DMS79 treated with DMSO at 0.1 percent for 48 hours (cell line): ENCODE results near the gene IDH2.
A peak's percentile ranks its signal among the peaks of the same experiment; 100 is the strongest.
"Not testable (repeated sequence)": the region's sequence is repeated elsewhere in the genome, so short reads cannot be mapped to it uniquely, and the experiment has no call there.

Source experiments
- DNase-seq: peaks from one replicate; lab custom pipeline; 2025; lab: John Stamatoyannopoulos, UW

IDH2 gene

GRCh38 chr15:90083954-90084607 is 18.2 kb downstream of the IDH2 start:
- no peak for DNase-seq

GRCh38 chr15:90083419-90083818 is 18.8 kb downstream of the IDH2 start:
- DNase-seq: no peak

- DNase-seq: no peak
These were observed 20.0 kb downstream of the IDH2 start for GRCh38 chr15:90082140-90082715.

DNA sequence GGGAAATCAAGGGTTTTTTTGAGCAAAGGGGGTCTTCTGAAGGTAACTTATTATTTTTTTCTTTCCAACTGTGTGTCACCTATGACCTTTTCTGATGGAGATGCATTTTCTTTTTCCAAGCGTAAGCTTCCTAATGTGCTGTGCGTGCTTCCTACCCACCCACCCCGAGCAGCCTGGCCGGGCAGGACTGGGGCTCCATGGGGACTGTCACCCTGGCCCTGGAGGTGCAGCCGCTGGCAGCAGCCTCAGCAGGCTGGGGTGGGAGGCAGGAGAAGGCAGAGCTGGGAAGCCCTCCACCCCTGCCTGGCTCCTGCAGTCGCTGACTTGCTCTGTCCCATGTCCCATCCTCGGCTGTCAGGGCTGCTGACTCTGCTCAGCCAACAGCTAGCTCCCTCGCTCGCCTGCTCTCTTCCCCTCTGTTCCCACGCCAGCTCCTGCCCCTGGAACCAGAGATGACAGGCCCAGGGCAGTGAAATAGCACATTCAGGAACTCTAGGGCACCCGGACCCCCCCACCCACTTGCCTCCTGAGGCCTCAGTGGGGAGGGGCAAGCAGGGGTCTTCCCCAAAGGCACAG is 21.4 kb downstream of the IDH2 start:
- no peak for DNase-seq

DNA sequence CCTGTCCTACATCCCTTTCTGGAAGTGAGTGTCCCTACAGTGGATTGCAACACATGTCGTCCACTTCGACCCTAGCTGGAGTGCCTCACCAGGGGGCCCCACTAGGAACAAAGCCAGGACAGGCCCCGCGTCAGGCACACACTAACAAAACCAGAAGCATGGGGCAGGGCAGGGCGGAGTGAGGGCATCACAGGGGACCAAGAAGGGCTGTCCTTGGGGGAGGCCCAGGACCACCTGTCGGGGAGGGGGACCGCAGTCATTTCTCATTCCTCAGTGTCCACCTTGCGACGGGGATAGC is 21.9 kb downstream of the IDH2 start:
- no peak for DNase-seq

DNA sequence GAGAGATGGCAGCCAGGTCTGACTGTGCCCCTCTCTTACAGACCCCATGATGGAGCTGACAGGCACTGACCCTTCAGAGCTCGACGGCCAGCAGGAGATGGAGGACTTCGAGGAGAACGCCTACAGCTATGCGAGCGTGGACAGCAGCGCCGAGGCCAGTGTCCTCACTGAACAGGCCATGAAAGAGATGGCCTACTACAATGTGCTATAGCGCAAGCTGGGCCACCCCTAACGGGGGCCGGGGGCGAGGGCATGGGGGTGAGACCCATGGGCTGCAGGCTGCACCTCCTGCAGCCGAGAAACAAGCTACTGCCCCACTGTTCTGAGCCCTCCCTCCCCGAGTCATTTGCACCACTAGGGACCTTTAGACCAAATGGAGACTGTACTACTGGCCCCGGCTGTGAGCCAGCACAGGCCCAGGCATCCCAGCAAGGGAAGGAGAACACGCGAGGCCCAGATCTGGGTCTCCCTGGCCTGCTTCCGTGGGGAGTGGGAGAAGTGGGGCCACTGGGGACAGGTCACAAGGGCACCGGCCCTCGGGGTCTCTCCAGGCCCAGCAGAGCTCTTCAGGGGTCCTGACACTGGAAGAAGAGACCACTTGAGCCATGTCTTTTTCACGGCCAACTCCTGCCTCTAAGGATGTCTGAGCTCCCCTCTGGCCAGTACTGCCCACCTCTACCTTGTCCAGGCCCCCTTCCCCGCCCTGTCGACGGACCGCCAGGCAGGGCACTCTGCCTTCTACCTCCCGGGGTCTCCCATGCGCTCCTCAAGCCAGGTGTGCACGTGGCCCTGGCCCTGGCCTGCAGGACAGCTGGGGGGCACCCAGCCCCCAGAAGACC is 22.4 kb downstream of the IDH2 start:
- DNase-seq: no peak

DNA sequence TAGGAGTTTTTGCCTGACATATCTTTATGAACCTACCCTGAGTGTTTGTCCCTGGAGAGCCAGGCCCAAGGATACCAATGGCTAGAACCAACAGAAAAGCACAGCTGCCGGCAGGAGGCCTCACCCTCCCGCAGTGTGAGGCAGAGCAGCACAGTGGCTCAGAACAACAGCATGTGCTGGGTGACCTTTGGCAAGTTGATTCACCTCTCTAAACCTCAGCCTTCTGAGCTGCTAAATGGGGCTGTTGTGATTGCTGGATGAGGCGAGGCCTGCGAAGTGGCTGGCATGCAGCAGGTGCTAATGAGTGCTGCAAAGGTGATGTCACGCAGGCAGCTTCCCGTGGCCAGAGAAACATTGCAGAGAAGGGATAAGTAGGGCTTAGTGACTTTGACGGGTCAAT is 23.3 kb downstream of the IDH2 start:
- DNase-seq: no peak

GRCh38 chr15:90076716-90077115 is 25.6 kb downstream of the IDH2 start:
- no peak for DNase-seq

GRCh38 chr15:90075420-90076289 is 26.6 kb downstream of the IDH2 start:
- no peak for DNase-seq

- DNase-seq: no peak
These were observed 27.4 kb downstream of the IDH2 start for GRCh38 chr15:90074916-90075315.

DNA sequence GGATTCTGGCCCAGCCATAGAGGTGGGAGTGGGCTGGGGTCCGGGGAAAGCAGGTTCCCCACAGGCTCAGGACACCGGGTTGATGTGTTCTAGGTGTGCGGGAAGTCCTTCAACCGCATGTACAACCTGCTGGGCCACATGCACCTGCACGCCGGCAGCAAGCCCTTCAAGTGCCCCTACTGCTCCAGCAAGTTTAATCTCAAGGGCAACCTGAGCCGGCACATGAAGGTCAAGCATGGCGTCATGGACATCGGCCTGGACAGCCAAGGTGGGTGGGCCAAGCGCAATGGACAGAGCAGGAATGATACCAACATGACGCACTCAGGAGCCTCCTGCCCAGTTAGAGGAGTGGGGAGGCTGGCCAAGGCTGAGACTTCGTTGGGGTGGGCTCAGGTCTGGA is 28.2 kb downstream of the IDH2 start:
- DNase-seq: no peak

DNA sequence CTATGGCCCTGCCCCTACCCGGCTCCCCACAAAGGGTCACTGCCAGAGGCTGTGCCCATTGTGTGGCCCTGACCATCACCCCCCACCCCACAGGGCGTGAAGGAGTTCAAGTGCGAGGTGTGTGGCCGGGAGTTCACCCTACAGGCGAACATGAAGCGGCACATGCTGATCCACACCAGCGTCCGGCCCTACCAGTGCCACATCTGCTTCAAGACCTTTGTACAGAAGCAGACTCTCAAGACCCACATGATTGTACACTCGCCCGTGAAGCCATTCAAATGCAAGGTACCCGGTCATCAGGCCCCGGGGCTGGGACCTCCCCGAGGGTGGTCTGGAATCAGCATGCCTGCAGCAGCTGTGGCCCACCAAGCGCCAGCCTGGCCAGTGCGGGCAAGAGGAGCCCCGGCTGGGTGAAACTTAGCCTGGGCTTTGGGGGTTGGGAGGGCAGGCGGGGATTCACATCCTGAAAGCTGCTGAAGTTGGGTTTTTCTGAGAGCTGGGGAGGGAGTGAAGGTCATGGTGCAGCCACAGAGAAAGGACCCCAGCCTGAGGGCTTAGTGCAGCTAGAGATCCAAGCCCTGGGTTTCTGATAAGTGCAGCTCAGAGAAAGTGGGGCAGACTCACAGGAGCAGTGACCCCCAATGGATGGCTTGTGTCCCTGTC is 29.2 kb downstream of the IDH2 start:
- DNase-seq: no peak

- peak; percentile 11 for DNase-seq
These were observed 31.0 kb downstream of the IDH2 start for GRCh38 chr15:90071220-90071807.

DNA sequence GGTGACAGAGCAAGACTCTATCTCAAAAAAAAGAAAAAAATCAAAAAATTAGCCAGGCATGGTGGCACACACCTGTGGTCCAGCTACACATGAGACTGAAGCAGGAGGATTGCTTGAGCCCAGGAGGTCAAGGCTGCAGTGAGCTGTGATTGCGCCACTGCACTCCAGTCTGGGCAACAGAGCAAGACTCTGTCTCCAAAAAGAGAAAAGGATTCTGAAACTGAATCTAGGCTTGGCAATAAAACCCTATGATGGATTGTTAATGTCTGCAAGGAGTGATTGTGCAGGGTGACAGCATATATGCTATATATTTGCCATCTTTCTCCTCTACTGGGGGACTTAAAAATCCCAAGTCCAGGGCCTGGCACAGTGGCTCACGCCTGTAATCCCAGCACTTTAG is 31.6 kb downstream of the IDH2 start:
- DNase-seq: not testable (repeated sequence)

DNA sequence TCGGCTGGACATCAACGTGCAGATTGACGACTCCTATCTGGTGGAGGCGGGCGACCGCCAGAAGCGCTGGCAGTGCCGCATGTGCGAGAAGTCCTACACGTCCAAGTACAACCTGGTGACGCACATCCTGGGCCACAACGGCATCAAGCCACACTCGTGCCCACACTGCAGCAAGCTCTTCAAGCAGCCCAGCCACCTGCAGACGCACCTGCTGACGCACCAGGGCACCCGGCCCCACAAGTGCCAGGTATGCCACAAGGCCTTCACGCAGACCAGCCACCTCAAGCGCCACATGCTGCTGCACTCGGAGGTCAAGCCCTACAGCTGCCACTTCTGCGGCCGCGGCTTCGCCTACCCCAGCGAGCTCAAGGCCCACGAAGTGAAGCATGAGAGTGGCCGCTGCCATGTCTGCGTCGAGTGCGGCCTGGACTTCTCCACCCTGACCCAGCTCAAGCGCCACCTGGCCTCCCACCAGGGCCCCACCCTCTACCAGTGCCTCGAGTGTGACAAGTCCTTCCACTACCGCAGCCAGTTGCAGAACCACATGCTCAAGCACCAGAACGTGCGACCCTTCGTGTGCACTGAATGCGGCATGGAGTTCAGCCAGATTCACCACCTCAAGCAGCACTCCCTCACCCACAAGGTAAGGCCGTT is 34.2 kb downstream of the IDH2 start:
- no peak for DNase-seq

GRCh38 chr15:90067181-90067952 is 34.9 kb downstream of the IDH2 start:
- DNase-seq: no peak

DNA sequence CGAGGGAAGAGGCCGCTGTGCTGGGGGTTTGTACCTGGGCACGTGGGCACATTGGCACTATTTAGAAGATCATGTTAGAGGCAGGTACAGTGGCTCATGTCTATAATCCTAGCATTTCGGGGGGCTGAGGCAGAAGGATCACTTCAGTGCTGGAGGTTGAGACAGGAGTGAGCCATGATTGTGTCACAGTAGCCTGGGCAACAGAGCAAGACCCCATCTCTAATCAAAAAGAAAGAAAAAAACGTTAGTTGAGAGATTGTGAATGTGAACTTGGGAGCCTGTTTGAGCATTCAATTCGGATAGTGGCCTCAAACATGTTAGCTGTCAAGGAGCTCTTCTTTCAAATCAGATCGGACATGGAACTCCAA is 36.6 kb downstream of the IDH2 start:
- DNase-seq: no peak

- no peak for DNase-seq
These were observed 37.2 kb downstream of the IDH2 start for GRCh38 chr15:90064911-90065681.

DNA sequence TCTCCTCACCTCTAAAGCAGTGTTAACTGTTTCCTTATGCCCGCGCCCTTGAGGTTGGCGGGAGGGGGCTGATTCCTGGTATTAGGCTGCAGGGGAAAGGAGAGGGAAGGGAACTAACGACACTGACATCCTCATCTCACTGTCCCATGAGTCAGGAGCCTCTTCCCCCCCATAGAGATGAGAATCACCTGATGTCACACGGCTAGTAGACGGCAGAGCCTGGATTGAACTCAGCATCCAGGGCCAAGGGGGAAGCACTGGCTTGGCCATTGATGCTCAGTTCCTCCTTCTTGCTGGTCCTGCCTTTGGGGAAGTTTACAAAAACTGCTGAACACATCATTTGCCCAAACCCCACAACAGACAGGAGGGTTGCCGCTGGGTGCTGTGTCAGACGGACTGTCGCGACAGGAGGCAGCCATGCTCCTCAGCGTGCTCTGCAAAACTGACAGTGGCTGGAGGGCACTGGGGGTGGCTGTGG is 38.5 kb downstream of the IDH2 start:
- DNase-seq: no peak
